Fibroblast of skin of abdomen (primary cell): Measurements from ENCODE around the gene CILP. TPM values are rescaled to one million over a fixed set of nuclear protein-coding genes. Genes with fewer than 3 reads are reported as not detected.
"Not testable (repeated sequence)": the region's sequence is repeated elsewhere in the genome, so short reads cannot be mapped to it uniquely, and the experiment has no call there.

ENCODE experiments used
- DNase-seq: peaks from one replicate; pipeline ENCODE4 v3.0.0-alpha.2; 2013
- polyA plus RNA-seq, 2 experiments: library from polyadenylated mRNA; unstranded; fragments of 120-200 nt; gene quantifications; one replicate each; pipeline ENCODE4 v1.2.1, GENCODE V29; 2013; ENCODE audit not compliant: insufficient read length in 2 of 2

CILP gene, protein sequence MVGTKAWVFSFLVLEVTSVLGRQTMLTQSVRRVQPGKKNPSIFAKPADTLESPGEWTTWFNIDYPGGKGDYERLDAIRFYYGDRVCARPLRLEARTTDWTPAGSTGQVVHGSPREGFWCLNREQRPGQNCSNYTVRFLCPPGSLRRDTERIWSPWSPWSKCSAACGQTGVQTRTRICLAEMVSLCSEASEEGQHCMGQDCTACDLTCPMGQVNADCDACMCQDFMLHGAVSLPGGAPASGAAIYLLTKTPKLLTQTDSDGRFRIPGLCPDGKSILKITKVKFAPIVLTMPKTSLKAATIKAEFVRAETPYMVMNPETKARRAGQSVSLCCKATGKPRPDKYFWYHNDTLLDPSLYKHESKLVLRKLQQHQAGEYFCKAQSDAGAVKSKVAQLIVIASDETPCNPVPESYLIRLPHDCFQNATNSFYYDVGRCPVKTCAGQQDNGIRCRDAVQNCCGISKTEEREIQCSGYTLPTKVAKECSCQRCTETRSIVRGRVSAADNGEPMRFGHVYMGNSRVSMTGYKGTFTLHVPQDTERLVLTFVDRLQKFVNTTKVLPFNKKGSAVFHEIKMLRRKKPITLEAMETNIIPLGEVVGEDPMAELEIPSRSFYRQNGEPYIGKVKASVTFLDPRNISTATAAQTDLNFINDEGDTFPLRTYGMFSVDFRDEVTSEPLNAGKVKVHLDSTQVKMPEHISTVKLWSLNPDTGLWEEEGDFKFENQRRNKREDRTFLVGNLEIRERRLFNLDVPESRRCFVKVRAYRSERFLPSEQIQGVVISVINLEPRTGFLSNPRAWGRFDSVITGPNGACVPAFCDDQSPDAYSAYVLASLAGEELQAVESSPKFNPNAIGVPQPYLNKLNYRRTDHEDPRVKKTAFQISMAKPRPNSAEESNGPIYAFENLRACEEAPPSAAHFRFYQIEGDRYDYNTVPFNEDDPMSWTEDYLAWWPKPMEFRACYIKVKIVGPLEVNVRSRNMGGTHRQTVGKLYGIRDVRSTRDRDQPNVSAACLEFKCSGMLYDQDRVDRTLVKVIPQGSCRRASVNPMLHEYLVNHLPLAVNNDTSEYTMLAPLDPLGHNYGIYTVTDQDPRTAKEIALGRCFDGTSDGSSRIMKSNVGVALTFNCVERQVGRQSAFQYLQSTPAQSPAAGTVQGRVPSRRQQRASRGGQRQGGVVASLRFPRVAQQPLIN
- polyA plus RNA-seq (2013, experiment 1 of 2; ENCODE audit: insufficient read length), result 0.13 TPM
- 0.15 TPM for polyA plus RNA-seq (2013, experiment 2 of 2; ENCODE audit: insufficient read length)

DNA sequence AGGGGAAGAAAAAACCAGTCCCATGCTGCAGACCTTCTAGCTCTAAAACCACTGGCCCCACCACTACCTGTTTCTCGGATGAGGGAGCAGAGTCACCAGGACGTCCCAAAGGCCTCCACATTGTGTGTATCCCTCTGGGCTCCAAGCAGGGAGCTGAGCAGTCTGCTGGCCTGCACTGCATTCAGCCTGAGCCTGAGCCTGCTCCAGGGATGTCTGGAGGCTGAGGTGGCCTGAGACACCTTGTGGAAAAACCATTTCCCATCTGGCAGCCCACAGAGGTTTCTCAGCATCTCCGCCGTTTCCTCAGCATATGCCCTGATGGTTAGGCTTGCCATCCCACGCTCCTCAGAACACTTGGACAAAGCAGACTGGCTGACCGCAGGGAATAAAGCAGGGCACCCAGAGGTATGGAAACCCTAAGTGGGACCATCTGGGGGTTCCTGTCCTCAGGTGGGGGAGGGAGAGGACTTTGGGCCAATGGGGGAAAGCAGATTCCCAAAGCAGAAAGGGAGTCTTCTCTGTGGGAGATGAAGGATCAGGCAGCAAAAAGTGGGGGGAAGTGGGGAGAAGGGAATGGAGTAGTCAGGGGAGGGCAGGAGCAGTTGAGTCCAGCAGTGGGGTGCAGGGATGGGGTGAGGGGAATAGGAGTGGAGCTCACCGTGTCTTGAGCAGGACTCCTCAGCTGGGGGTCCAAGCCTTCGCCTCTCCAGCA, at the start of gene CILP:
Gene CILP, minus strand, starts transcription at position 704 of the 712 bp plus-strand sequence. CDS start 1,718 bp downstream, outside the sequence.
- no peak for DNase-seq

DNA sequence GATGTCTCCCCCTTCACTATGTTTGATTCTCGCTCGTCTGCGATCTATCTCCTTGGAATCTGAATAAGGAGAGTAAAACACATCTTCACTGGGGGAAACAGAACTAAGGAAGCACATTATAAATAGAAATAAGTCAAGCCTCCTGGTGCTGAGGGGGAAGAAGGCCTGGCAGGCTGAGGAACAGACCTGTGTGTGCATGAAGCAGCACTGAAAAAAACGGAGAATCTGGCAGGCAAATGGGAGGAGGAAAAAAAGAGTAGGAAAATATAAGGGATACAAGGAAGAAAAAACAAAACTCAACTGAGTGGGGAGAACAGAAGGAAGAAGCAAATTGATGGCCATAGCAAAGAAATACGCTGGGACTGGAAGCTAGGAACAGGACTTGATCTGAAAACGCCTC, 49.7 kb upstream of the CILP start:
- DNase-seq, result no peak

DNA sequence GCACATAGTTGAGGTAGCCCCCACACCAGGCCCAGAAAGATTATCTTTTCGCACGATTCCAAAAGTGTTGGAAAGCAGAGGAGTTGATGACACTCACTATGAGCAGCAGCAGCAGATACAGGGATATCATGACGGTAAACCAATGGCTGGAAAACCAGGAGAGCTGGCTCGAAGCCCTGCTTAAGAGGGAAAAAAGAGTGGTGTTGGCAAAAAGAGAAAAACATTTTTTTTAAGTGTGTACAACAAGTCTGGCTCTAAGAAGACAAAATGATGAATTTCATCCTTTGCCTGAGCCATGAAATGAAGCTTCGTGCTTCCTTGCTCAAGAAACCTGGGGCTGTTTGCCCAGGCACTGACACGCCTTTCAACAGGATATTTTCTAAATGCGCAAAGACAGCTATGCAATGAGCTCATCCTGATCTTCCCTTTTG, 48.1 kb upstream of the CILP start:
- DNase-seq, result no peak

DNA sequence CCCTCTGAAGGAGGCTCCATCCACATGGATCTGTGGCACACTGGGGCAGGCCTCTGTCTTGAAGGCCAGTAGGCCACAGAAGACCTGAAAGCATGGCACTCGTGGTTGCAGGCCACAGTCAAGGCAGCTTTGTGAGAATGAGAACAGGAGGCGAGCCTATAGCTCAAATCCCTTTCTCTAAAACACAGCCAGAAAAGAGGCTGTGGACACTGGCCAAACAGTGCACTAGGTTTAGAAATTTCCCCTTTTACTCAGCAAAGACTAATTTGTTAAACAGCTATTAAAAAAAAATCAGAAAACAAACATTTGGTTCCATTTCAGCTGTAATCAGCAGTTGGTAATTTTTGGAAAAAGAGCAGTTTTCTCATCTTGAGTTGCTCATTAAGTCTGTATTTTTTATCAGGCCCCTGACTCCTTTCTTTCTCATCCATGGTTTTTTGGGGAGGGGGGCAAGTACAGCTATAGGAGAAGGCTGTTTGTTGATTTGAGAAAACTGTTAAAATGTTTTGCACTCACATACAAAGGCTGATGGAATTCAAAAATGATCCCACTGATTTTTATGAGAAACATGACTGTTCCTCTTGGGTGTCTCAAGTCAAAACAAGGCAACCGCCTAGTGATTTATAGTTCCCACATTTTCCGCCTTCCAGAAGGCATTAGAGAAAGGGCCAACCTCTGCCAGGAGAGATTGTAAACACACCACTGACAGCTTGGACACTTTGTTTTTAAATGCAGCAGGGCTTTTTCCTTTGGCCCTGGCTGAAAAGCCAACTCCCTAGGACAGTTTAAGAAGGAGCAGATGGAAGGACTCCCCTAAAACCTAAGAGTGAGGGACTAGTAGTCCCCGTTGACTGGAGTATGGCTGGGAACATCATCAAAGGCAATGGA, 47.3 kb upstream of the CILP start:
- DNase-seq, result peak; percentile 52

DNA sequence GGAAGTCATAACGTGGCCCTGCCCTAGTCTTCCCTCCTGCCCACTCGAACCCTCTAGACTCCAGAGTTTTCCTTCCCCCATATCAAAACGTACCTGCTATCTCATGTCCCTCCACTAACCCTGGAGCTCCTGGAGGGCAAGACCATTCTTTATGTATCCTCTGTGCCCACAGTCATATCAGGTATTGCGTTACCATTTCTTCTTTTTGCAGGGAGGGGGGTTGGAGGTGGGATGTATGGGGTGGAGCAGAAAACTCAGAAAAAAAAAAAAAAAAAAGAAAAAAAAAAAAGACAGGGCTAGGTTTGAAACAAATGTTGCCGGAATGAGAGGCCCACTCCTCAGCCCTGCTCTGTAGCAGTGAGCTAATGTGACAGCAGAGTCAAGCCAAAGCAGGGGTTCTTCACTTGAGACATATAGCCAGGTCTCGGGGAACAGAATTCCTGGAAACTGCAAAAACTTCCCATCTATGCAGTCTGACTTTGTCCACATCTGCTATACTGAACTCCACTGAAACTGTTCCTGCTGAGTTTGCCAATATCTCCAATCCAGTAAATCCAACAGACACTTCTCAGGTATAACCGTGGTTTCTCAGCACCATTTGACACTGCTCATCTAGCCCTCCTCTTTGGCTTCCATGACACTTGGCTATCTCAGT, 44.3 kb upstream of the CILP start:
- no peak for DNase-seq

DNA sequence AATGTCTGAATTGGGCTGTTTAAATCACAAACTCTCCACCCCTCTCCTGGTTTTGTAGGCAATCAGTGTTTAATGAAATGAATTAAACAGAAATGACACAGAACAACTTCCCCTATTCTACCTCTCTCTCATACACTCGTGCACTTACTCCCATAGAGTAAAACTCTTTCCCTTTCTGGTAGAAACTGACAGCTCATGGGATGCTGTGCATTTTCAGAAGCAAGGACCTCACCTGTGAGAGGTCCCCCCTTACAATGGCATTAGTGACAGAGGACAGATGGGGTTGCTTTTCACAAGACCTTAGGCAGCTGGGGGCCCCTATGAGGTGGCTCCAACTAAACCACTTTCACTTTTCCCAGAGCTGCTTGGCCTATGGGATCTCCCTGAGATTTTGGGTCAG, 43.5 kb upstream of the CILP start:
- DNase-seq, result no peak

DNA sequence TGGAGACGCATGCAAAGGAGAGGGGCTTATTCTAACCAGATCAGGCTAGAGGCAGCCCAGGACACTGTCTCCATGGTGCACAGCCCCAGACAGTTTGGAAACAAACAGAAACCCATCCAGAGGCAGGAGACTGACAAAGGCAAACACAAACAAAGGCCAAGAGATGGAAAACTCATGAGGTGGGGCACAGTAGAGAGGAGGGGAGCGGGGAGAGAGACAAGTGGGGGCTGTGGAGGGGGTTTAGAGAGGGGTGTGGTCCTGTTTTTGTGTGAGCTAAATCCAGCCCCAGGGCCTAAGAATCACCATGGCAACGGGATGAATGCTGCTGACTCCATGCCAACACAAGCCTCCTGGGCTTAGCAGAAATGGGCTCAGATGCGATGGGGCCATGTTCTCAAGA, 43.1 kb upstream of the CILP start:
- DNase-seq, result no peak

DNA sequence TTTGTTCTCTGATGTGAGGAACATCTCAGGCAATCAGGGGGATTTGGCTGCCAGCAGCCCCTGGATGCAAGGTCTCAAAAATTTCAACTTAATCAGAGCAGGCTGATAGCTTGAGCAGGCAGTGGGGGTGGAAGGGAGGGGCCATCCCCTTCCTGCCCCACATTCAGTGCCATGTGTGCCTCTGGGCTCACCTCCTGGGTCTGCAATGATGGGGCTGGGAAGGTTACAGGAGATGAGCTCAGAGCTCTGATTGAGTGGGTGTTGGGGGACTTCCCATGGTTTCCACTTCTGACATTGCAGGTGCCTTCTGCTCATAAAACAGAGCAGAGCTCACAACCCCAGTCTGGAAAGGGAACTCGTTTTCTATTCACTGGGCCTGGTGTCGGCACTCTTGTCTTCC, 38.4 kb upstream of the CILP start:
- no peak for DNase-seq

DNA sequence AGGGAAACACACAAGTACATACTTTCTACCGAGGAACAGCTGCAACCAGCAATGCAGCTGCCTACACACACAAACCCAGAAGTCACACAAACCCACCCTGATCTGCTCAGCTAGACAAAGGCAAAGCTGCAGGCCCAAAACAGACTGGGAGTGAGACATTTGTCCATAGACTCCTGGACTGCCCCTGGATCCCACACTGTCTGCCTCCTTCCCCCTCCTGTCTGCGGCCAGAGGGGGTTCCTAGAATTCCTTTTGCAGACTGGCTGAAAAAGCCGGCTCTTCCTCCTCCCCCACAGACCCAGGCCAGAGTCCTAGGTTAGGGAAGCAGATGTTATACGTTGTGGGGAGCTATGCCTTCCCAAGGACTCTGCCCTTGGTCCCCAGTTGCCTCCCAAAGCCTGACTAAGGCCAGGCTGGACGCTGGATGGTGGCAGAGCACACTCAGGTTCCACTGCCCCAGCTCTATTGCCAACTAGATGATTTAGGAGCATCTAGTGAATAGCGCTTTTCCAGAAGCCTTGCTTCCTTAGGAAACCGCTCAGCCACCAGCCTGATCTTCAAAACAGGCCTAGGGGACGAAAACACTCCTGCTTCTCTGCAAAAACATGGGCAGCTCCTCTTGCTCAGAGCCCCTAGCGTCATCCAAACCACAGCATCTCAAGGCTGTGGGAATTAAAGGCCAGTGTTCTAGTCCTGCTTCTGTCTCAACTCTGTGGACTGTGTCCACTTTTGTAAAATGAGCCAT, 37.4 kb upstream of the CILP start:
- DNase-seq, result peak; percentile 71

DNA sequence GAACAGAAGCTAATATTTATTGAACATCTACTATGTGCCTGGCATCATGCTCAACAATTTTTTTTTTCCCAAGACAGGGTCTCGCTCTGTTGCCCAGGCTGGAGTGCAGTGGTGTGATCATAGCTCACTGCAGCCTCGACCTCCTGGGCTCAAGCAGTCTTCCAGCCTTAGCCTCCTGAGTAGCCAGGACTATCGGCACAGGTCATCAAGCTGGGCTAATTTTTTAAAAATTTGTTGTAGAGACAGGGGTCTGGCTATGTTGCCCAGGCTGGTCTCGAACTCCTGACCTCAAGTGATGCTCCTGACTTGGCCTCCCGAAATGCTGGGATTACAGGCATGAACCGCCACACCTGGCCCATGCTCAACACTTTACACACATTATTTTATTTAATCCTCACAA, 35.7 kb upstream of the CILP start:
- DNase-seq, result no peak

DNA sequence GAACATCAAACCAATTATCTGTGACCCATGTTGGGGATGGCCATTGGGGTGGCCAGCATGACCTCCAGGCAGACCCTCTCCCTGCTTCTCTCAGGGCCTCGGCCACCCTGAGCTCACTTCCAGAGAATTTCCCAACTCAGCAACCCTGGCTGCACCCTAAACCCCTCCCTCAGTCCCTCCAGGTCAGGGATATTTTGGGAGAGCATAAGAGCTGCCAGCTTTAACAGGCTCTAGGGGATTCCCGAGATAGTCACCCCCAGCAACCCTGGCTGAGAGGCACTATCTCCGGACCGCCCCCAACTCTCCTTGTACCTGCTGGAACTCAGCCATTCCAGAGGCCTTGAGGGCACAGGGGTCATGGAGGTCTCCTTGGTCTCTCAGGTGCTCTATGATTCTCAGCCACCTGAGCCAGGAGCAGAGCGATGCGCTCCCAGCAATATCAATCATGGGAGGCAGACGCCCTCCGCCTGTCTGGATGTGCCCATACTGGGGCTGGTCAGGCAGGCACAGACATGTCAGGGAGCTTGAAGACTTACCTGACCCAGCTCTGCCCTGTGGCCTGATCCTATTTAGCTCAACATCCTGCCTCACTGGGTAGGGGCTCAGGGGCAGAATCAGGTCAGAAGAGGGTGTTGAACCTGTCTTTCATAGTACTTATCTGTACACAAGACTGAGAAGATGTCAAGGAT, 34.9 kb upstream of the CILP start:
- no peak for DNase-seq

DNA sequence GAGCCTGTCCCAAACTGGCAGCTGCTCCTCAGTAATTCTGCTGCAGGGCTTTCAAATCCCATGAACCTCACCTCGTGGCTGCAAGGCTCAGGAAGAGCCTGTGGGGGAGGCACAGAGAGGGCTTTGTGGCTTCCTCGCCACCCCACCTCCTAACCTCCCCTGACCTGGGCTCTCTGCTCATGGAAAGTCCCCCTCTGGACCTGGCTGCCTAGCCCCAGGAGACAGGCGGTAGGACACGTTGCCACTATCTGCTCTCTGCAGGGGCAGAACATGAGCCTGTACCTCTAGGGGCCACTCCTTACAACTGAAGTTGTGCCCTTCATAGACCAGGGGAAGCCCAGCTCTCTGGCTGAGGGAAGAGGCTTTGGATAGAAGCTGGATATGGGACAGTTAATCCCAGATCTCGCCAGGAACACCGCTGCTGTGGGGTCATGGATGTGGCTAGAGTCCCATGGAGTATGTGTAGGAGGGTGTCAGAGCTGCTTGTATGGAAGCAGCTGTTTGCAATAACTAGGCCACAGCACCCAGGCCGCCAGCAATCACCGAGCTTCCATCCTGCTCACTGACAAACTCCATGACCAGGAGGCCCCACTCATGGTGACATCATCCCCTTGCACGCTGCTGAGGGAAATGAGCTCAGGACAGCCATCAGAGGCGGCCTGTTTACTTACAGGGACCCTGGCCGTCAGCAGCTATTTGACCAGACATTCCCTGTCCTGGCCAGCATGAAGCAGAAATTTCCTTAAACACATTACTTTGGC, 34.0 kb upstream of the CILP start:
- DNase-seq, result peak; percentile 50

DNA sequence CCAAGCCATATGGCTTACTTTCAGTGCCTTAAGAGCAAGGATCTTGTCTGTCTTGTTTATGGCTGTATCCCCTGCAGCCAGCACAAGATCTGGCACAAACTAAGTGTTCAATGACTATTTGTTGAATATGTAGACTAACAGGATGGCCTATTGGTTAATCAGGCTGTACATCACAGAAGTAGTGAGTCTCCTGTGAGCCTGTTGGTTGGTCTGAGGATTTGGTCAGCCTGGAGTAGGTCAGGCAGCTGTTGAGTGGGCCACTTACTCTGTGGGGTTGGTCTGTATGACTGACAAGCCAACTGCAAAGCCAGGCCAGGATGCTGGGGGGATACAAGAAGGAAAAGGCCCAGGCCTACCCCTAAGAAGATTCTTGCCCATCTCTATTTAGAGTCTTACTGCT, 33.4 kb upstream of the CILP start:
- no peak for DNase-seq

DNA sequence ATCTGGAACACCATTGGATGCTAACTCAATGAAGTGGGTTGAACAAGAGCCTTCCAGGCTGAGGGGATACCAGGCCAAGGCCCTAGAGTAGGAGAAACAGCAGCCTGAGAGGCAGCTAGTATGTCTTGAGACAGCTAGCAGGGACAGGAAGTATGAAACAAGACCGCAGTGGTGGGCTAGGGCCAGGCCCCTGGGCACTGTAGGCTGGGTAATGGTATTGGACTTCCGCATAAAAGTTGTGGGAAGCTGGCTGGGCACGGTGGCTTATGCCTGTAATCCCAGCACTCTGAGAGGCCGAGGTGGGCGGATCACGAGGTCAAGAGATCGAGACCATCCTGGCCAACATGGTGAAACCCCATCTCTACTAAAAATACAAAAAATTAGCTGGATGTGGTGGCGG, 25.2 kb upstream of the CILP start:
- not testable (repeated sequence) for DNase-seq

DNA sequence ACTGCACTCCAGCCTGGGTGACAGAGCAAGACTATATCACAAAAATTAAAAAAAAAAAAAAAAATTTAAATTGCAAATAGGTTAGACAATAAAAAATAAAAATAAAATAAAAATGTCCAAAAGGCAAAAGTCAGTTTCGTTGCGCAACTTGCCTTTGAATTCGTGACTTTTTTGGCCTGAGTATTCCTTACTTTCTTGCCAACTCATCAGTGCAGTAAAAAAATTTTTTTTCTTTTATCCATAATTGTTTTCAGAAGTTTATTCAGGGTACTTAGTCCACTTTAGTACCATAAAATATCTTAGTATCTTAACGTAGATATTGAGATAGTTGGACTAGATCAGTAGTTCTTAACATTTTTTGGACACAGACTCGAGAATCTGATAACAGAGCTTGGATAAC, 22.4 kb upstream of the CILP start:
- no peak for DNase-seq

DNA sequence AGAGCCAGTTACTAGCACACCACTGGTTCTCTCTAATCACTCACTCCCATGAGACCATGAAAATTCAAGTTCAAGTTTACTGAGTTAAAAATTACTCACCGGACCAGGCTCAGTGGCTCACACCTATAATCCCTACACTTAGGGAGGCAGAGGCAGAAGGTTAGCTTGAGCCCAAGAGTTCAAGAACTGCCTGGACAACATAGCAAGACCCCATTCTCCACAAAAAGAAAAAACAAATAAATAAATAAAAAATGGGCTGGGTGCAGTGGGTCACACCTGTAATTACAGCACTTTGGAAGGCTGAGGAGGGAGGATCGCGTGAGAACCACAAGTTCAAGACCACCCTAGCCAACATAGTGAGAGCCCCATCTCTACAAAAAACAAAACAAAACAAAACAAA, 21.2 kb upstream of the CILP start:
- DNase-seq, result no peak

DNA sequence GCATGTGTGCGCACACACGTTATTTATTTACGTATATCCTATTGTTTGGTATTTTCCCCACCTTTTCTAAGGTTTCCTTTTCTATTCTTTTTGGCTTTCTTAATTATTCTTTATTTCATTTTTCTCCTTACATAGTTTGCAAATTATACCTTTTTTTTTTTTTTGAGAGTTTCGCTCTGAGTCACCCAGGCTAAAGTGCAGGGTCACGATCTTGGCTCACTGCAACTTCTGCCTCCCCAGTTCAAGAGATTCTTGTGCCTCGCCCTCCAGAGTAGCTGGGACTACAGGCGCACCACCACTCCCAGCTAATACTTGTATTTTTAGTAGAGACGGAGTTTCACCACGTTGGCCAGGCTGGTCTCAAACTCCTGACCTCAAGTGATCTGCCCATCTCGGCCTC, 20.0 kb upstream of the CILP start:
- no peak for DNase-seq

DNA sequence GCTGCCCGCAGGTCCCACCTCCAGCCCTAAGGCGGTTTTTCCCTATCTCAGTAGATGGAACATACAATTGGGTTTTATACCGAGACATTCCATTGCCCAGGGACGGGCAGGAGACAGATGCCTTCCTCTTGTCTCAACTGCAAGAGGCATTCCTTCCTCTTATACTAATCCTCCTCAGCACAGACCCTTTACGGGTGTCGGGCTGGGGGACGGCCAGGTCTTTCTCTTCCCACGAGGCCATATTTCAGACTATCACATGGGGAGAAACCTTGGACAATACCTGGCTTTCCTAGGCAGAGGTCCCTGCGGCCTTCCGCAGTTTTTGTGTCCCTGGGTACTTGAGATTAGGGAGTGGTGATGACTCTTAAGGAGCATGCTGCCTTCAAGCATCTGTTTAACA, 15.6 kb upstream of the CILP start:
- not testable (repeated sequence) for DNase-seq
